Thyroid gland (tissue), 4 donors: ENCODE data around the gene ZNF648. TPM values are rescaled to one million over a fixed set of nuclear protein-coding genes. Genes with fewer than 3 reads are reported as not detected.

ENCODE experiments used
- DNase-seq, 2 donors: peaks; one replicate each; pipeline ENCODE4 v3.0.0-alpha.2; 2019
- H3K27ac ChIP-seq, 3 donors: fragments of 200-600 bp; sonication (generic); 1 replicate in 2 of 3; 2 replicates in 1 of 3; pipeline ENCODE4 v1.5.1; 2016 to 2019; ENCODE audit warnings: mild to moderate bottlenecking in 1 of 3, moderate library complexity in 1 of 3
- H3K27me3 ChIP-seq: fragments of 200-600 bp; sonication (generic); one replicate; pipeline ENCODE4 v1.5.1; 2019
- H3K36me3 ChIP-seq, 2 donors: fragments of 200-600 bp; sonication (generic); one replicate each; pipeline ENCODE4 v1.5.1; 2016 to 2019
- H3K4me1 ChIP-seq, 2 donors: fragments of 200-600 bp; sonication (generic); one replicate each; pipeline ENCODE4 v1.5.1; 2017 to 2019
- H3K4me3 ChIP-seq, 3 donors: fragments of 200-600 bp; sonication (generic); replicated peaks in 1 of 3; 1 replicate in 2 of 3; 2 replicates in 1 of 3; pipeline ENCODE4 v1.5.1; 2016; ENCODE audit warnings: mild to moderate bottlenecking in 1 of 3
- H3K9me3 ChIP-seq: fragments of 200-600 bp; sonication (generic); one replicate; pipeline ENCODE4 v1.5.1; 2017
- CTCF ChIP-seq, 6 experiments: fragments of 200-600 bp in 3 of 6; fragments of 450-650 bp in 3 of 6; sonication (generic) in 3 of 6; IDR thresholded peaks; one replicate each; pipeline ENCODE4 v1.5.1; 2016 to 2019; ENCODE audit warnings: antibody characterized with exemption in 6 of 6, mild to moderate bottlenecking in 2 of 6, inconsistent platforms in 1 of 6, moderate library complexity in 1 of 6
- POLR2A ChIP-seq, 2 donors: fragments of 450-650 bp; IDR thresholded peaks; one replicate each; pipeline ENCODE4 v1.6.1; 2017; ENCODE audit warnings: antibody characterized with exemption in 2 of 2, mild to moderate bottlenecking in 2 of 2, moderate library complexity in 1 of 2
- WGBS, 2 donors: methylation state at CpG; one replicate each; pipeline ENCODE4 v1.1.5; 2017; 5-methylcytosine and 5-hydroxymethylcytosine counted together
- intact Hi-C: fragments of 100-400 bp; cut with DNase I; formaldehyde crosslinking; loops from one replicate; pipeline ENCODE4 v1.15.1; 2023
- total RNA-seq, 4 donors: library from RNA; depleted of rRNA; stranded (reverse); fragments of >200 nt; gene quantifications; one replicate each; pipeline ENCODE4 v1.2.3, GENCODE V29; 2016

The ZNF648 gene
- total RNA-seq, 4 donors from 2014 or later: 0.24 TPM; not detected in 3

DNA sequence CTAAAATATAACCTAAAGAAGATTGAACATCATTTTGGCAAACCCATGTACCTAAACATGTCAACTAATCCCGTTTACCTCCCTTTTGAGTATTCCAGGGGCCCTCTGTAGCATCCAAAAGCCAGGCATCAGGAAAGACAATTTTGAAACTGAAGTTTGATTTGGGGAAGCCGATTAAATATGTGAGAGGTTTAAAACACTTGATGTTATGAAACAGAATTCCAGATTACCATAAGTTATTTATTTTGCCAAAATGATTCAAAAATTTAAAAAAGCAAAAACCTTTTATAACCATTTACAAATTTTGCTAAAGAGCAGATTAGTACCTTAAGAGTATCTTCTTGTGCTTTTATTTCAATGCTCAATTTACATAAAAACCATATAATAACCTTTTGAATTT is 23.3 kb downstream of the ZNF648 start:
- no peak for TF ChIP-seq POLR2A (IDR thresholded peaks at IDR 0.05)
- no peak for TF ChIP-seq CTCF (IDR thresholded peaks at IDR 0.05)
- intact Hi-C loops: no loop called here
- WGBS, 2 donors: 85 to 89% methylated on average over 2 of the region's 2 CpGs

GRCh38 chr1:182035097-182035770 is 26.3 kb downstream of the ZNF648 start:
- Histone ChIP-seq H3K27me3 (no peaks in the 10 kb centered on the region), H3K4me1 (no peaks in the 10 kb centered on the region), H3K4me3 (no peak overlapping the region), H3K9me3 (no peaks in the 10 kb centered on the region), H3K27ac (no peak overlapping the region), H3K36me3 (no peaks in the 10 kb centered on the region)
- no peak for DNase-seq
- intact Hi-C loops: no loop called here
- 76 to 77% methylated on average over 7 of the region's 7 CpGs for WGBS, 2 donors
- TF ChIP-seq CTCF (IDR thresholded peaks at IDR 0.05): no peak

More for the DNA sequence above, 23.3 kb downstream of the ZNF648 start:
- Histone ChIP-seq H3K4me1 (no peaks in the 10 kb centered on the region), H3K36me3 (no peaks in the 10 kb centered on the region), H3K4me3 (no peak overlapping the region), H3K27ac (no peak overlapping the region), H3K27me3 (no peaks in the 10 kb centered on the region), H3K9me3 (no peaks in the 10 kb centered on the region)
- DNase-seq: no peak

DNA sequence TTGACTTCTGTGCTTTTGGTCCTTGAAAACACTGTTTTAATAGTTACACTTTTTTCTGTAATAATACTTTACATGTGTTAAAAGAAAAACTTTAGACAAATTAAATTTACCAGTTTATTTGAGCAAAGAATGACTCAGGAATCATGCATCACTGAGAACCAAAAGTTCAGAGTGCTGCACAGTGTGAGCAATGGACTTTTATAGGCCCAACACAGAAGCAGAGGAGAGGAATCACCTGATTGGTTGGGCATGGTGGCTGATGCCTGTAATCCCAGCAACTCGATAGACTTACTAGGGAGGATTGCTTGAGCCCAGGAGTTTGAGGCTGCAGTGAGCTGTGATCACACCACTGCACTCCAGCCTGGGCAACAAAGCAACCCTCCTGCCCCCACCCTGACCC is 29.3 kb downstream of the ZNF648 start:
- no peak for DNase-seq
- TF ChIP-seq CTCF (IDR thresholded peaks at IDR 0.05): no peak
- TF ChIP-seq POLR2A (IDR thresholded peaks at IDR 0.05): no peak
- no peaks in the 10 kb centered on the region for H3K9me3 ChIP-seq
- H3K27ac ChIP-seq: no peak overlapping the region
- no peak overlapping the region for H3K4me3 ChIP-seq
- H3K27me3 ChIP-seq: no peaks in the 10 kb centered on the region
- H3K4me1 ChIP-seq: peaks cover 6% of the 10 kb centered on the region in 2 donors
- H3K36me3 ChIP-seq: no peaks in the 10 kb centered on the region
- intact Hi-C loops: no loop called here
- WGBS, 2 donors: 47 to 56% methylated on average over 1 of the region's 1 CpG

- Histone ChIP-seq H3K27ac (peak overlapping the region; percentile 53 to 81 (median 75)), H3K27me3 (no peaks in the 10 kb centered on the region), H3K4me1 (peaks cover 6% of the 10 kb centered on the region in 2 donors), H3K9me3 (no peaks in the 10 kb centered on the region), H3K36me3 (no peaks in the 10 kb centered on the region), H3K4me3 (peak overlapping the region; percentile 44 to 56 (median 45))
- intact Hi-C loops: no loop called here
- WGBS, 2 donors: 1 to 2% methylated on average over 15 to 25 of the region's 68 CpGs
- DNase-seq: peak; percentile 99
- TF ChIP-seq CTCF (IDR thresholded peaks at IDR 0.05) (peak in 5 of 6 experiments; percentile 24 to 62 (median 41)), POLR2A (IDR thresholded peaks at IDR 0.05) (peak in 1 of 2 donors; percentile 95)
Measured at GRCh38 chr1:182029379-182030331, 31.9 kb downstream of the ZNF648 start.

- Histone ChIP-seq H3K27me3 (no peaks in the 10 kb centered on the region), H3K4me3 (peak overlapping the region; percentile 20 to 56 (median 45)), H3K4me1 (peaks cover 6% of the 10 kb centered on the region in 2 donors), H3K36me3 (no peaks in the 10 kb centered on the region), H3K9me3 (no peaks in the 10 kb centered on the region), H3K27ac (peak overlapping the region; percentile 53 to 81 (median 75))
- intact Hi-C loops: no loop called here
- WGBS, 2 donors: 2 to 4% methylated on average over 2 of the region's 2 CpGs
- TF ChIP-seq POLR2A (IDR thresholded peaks at IDR 0.05) (no peak), CTCF (IDR thresholded peaks at IDR 0.05) (no peak)
- no peak for DNase-seq
Measured at GRCh38 chr1:182029002-182029378, 32.5 kb downstream of the ZNF648 start.
